Gastroesophageal sphincter (tissue), 3 donors: ENCODE data around the gene DDX3X.

Experiments
- EP300 ChIP-seq: sonication (generic); formaldehyde crosslinking; IDR thresholded peaks from one replicate; pipeline ENCODE4 v1.6.1; 2017; ENCODE audit warnings: antibody characterized with exemption, mild to moderate bottlenecking
- TF ChIP-seq, protein P1 (sequence below), 4 experiments: fragments of 200-600 bp in 2 of 4; fragments of 450-650 bp in 2 of 4; sonication (generic) in 1 of 4; IDR thresholded peaks; one replicate each; pipeline ENCODE4 v1.5.1; 2017 to 2019; ENCODE audit warnings: antibody characterized with exemption in 4 of 4, mild to moderate bottlenecking in 2 of 4, moderate library complexity in 2 of 4

DNA sequence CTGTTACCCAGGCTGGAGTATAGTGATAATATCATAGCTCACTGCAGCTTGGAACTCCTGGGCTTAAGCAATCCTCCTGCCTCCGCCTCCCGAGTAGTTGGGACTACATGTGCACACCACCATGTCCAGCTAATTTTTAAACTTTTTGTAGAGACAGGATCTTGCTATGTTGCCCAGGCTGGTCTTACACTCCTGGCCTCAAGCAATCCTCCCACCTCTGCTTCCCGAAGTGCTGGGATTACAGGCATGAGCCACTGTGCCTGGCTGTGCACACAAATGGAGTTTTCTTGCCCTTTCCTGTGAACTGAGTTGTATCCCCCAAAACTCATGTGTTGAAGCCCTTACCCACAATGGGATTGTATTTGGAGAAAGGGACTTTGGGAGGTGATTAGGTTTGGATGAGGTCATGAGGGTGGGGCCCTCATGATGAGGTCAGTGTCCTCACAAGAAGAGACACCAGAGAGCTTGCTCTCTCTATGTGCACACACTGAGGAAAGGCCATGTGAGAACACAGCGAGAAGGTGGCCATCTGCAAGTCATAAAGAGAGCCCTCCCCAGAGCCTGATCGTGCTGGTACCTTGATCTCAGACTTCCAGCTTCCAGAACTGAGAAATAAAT lies 40.1 kb downstream of the DDX3X start:
- TF ChIP-seq, protein P1, sequence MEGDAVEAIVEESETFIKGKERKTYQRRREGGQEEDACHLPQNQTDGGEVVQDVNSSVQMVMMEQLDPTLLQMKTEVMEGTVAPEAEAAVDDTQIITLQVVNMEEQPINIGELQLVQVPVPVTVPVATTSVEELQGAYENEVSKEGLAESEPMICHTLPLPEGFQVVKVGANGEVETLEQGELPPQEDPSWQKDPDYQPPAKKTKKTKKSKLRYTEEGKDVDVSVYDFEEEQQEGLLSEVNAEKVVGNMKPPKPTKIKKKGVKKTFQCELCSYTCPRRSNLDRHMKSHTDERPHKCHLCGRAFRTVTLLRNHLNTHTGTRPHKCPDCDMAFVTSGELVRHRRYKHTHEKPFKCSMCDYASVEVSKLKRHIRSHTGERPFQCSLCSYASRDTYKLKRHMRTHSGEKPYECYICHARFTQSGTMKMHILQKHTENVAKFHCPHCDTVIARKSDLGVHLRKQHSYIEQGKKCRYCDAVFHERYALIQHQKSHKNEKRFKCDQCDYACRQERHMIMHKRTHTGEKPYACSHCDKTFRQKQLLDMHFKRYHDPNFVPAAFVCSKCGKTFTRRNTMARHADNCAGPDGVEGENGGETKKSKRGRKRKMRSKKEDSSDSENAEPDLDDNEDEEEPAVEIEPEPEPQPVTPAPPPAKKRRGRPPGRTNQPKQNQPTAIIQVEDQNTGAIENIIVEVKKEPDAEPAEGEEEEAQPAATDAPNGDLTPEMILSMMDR (IDR thresholded peaks at IDR 0.05) = no peak
- no peak for TF ChIP-seq EP300
